Smooth muscle cell (in vitro differentiated cells): ENCODE data around the gene DKC1. TPM values are rescaled to one million over a fixed set of nuclear protein-coding genes. Genes with fewer than 3 reads are reported as not detected.

ENCODE experiments used
- DNase-seq: peaks from one replicate; lab custom pipeline; 2025; ENCODE audit not compliant: unreplicated experiment; lab: John Stamatoyannopoulos, UW
- H2AFZ ChIP-seq: fragments of 200-600 bp; sonication (generic); 2 replicates; pipeline ENCODE4 v1.6.0; 2016; ENCODE audit warnings: antibody characterized with exemption, low read depth, mild to moderate bottlenecking
- H3F3A ChIP-seq: fragments of 200-600 bp; sonication (generic); 2 replicates; pipeline ENCODE4 v1.6.0; 2017; ENCODE audit warnings: antibody characterized with exemption, low read depth
- H3K27ac ChIP-seq: fragments of 200-600 bp; sonication (generic); 2 replicates; pipeline ENCODE4 v1.5.1; 2016; ENCODE audit warnings: low read depth, mild to moderate bottlenecking
- H3K27me3 ChIP-seq: fragments of 200-600 bp; sonication (generic); 2 replicates; pipeline ENCODE4 v1.6.1; 2016; ENCODE audit warnings: low read depth, mild to moderate bottlenecking
- H3K36me3 ChIP-seq: fragments of 200-600 bp; sonication (generic); 2 replicates; pipeline ENCODE4 v1.5.1; 2016; ENCODE audit warnings: low read depth
- H3K4me1 ChIP-seq: fragments of 200-600 bp; sonication (generic); 2 replicates; pipeline ENCODE4 v1.5.1; 2016; ENCODE audit warnings: low read depth
- H3K4me2 ChIP-seq: fragments of 200-600 bp; sonication (generic); 2 replicates; pipeline ENCODE4 v1.6.0; 2016; ENCODE audit warnings: mild to moderate bottlenecking
- H3K4me3 ChIP-seq: fragments of 200-600 bp; sonication (generic); 2 replicates; pipeline ENCODE4 v1.5.1; 2016; ENCODE audit warnings: mild to moderate bottlenecking
- H3K79me2 ChIP-seq: fragments of 200-600 bp; sonication (generic); 2 replicates; pipeline ENCODE4 v1.6.0; 2016; ENCODE audit warnings: low read depth, mild to moderate bottlenecking
- H3K9ac ChIP-seq: fragments of 200-600 bp; sonication (generic); 2 replicates; pipeline ENCODE4 v1.6.0; 2016; ENCODE audit warnings: low read depth
- H3K9me3 ChIP-seq: fragments of 200-600 bp; sonication (generic); replicated peaks from 2 replicates; pipeline ENCODE4 v1.5.1; 2016; ENCODE audit warnings: low read depth
- H4K20me1 ChIP-seq: fragments of 200-600 bp; sonication (generic); 2 replicates; pipeline ENCODE4 v1.6.0; 2016; ENCODE audit warnings: low read depth
- WGBS: methylation state at CpG from one replicate; pipeline ENCODE4 v1.1.7; 2016; ENCODE audit warnings: low lambda C conversion rate; 5-methylcytosine and 5-hydroxymethylcytosine counted together
- polyA plus RNA-seq: library from polyadenylated mRNA; unstranded; fragments of >200 nt; fragmentation: Nextera tagmentation; extraction: Ambion mirVana; gene quantifications from 2 replicates; pipeline ENCODE4 v1.2.1, GENCODE V29; 2016
- total RNA-seq: library from RNA; depleted of rRNA; stranded (reverse); fragments of >200 nt; gene quantifications from 2 replicates; pipeline ENCODE4 v1.2.3, GENCODE V29; 2014
- TF ChIP-seq, protein P1 (sequence below): fragments of 200-600 bp; sonication (generic); IDR thresholded peaks from 2 replicates; pipeline ENCODE4 v1.5.1; 2017; ENCODE audit warnings: borderline replicate concordance, mild to moderate bottlenecking, antibody characterized with exemption; ENCODE audit not compliant: insufficient read depth, poor library complexity, severe bottlenecking

Gene DKC1
- total and polyA plus RNA-seq, 2 experiments from 2014 or later: 18.7 to 35.1 TPM

DNA sequence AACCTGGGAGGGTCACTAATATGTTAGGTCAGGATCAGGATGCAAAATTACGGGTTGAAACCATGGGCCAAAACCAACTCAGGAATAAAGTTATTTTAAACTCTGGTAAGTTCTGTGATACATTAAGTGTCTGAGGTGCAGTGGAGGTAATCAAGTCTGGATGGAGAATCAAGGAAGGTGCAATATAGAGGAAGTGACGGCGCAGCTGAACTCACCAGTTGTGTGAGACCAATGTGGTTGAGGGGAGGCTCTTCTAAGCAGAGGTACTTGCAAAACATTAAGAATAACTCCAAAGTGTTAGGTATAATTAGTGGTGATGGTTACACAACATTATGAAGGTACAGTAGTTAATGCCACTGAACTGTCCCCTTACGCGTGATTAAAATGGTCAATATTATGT, 31.5 kb upstream of the DKC1 start:
- Histone ChIP-seq H3K79me2 (no peaks in the 10 kb centered on the region), H3K4me3 (no peak overlapping the region), H3K9ac (no peak overlapping the region), H3K9me3 (no peaks in the 10 kb centered on the region), H3K4me1 (no peaks in the 10 kb centered on the region), H3K36me3 (no peaks in the 10 kb centered on the region), H3K4me2 (no peak overlapping the region), H3K27me3 (no peaks in the 10 kb centered on the region), H3F3A (no peaks in the 10 kb centered on the region), H4K20me1 (no peaks in the 10 kb centered on the region), H3K27ac (no peak overlapping the region), H2AFZ (no peak overlapping the region)
- TF ChIP-seq, protein P1, sequence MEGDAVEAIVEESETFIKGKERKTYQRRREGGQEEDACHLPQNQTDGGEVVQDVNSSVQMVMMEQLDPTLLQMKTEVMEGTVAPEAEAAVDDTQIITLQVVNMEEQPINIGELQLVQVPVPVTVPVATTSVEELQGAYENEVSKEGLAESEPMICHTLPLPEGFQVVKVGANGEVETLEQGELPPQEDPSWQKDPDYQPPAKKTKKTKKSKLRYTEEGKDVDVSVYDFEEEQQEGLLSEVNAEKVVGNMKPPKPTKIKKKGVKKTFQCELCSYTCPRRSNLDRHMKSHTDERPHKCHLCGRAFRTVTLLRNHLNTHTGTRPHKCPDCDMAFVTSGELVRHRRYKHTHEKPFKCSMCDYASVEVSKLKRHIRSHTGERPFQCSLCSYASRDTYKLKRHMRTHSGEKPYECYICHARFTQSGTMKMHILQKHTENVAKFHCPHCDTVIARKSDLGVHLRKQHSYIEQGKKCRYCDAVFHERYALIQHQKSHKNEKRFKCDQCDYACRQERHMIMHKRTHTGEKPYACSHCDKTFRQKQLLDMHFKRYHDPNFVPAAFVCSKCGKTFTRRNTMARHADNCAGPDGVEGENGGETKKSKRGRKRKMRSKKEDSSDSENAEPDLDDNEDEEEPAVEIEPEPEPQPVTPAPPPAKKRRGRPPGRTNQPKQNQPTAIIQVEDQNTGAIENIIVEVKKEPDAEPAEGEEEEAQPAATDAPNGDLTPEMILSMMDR: no peak
- WGBS: 88% methylated on average over 5 of the region's 5 CpGs
- no peak for DNase-seq

DNA sequence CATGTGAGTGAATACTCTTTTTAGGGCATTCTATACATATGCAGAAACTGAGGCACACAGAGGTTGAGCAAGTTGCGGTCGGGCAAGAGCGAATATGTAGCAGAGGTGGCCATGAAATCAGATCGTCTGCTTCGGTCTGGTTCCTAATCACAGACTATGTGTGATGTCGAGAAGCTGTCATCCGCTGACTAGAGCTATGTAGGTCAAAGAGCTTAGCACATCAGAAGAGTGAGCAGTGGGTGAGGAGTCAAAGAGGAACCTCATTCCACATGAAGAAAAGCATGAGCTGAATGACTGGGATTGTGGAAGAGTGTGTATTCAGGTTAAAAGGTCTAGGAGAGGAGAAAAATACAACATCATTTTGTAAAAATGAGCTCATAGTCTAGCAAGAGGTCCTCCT, 30.8 kb upstream of the DKC1 start:
- H3K79me2 ChIP-seq: no peaks in the 10 kb centered on the region
- TF ChIP-seq, protein P1: no peak
- H3K4me2 ChIP-seq: peak overlapping the region; percentile 46
- DNase-seq: no peak
- H3K4me1 ChIP-seq: no peaks in the 10 kb centered on the region
- H2AFZ ChIP-seq: no peak overlapping the region
- no peaks in the 10 kb centered on the region for H3K9me3 ChIP-seq
- peak overlapping the region; percentile 90 for H3K27ac ChIP-seq
- H3K36me3 ChIP-seq: no peaks in the 10 kb centered on the region
- WGBS: 52% methylated on average over 7 of the region's 7 CpGs
- H4K20me1 ChIP-seq: no peaks in the 10 kb centered on the region
- no peaks in the 10 kb centered on the region for H3F3A ChIP-seq
- no peaks in the 10 kb centered on the region for H3K27me3 ChIP-seq
- no peak overlapping the region for H3K4me3 ChIP-seq
- peak overlapping the region; percentile 30 for H3K9ac ChIP-seq

DNA sequence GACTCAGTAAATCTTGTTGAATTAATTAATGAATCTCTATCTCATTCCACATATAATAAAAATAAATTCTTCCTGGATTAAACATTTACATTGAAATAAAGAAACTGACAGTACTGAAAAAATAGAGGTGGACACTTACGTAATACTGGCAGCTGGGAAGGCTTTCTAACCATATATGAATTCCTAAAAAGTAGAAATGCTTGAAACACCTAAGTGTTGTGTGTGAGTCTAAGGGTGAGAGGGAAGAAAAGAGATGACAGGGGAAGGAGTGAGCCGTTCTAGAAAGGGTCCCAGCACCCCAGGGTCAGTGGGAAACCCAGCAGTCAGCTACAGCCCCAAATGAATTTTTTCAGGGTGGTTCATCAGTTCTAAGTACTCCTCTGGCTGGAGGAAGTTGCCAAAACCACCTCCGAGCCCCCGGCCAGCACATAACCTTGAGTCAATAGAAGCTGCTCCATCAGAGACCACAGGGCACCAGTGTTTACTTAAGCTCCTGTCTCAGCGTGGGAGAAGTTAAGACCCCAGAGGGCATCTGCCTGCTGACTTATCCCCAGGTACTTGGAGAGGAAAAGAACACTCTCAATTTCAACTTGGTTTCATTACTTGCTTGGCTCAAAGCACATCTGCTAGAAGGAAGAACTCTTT, 30.1 kb upstream of the DKC1 start:
- H3K27me3 ChIP-seq: no peaks in the 10 kb centered on the region
- no peak overlapping the region for H2AFZ ChIP-seq
- H3F3A ChIP-seq: no peaks in the 10 kb centered on the region
- TF ChIP-seq, protein P1: no peak
- 57% methylated on average over 5 of the region's 5 CpGs for WGBS
- peak overlapping the region; percentile 46 for H3K4me2 ChIP-seq
- DNase-seq: no peak
- H3K9me3 ChIP-seq: no peaks in the 10 kb centered on the region
- H3K79me2 ChIP-seq: no peaks in the 10 kb centered on the region
- no peaks in the 10 kb centered on the region for H3K36me3 ChIP-seq
- no peaks in the 10 kb centered on the region for H4K20me1 ChIP-seq
- H3K9ac ChIP-seq: peak overlapping the region; percentile 30
- no peak overlapping the region for H3K4me3 ChIP-seq
- no peaks in the 10 kb centered on the region for H3K4me1 ChIP-seq
- H3K27ac ChIP-seq: peak overlapping the region; percentile 90

DNA sequence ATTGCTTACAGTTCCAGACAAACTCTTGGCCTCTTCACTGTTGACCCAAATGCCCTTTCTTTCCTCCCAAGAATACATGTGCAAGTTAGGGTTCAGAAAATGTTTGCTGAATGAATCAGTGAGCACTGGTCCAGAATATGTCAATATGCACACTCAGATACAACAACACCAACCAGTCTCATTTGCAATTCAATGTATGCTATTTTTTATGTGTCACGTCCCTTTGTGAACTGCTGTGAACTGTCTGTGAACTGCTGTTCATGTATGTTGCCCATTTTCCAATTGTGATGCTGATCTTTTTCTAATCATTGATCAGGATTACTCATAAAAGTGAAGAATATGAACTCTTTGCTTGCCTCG, 29.6 kb upstream of the DKC1 start:
- no peak for DNase-seq
- 68% methylated on average over 2 of the region's 2 CpGs for WGBS
- Histone ChIP-seq H3F3A (no peaks in the 10 kb centered on the region), H3K27ac (peak overlapping the region; percentile 90), H3K9ac (no peak overlapping the region), H3K36me3 (no peaks in the 10 kb centered on the region), H3K79me2 (no peaks in the 10 kb centered on the region), H3K4me1 (no peaks in the 10 kb centered on the region), H3K9me3 (no peaks in the 10 kb centered on the region), H2AFZ (no peak overlapping the region), H3K27me3 (no peaks in the 10 kb centered on the region), H3K4me2 (no peak overlapping the region), H4K20me1 (no peaks in the 10 kb centered on the region), H3K4me3 (no peak overlapping the region)
- TF ChIP-seq, protein P1: no peak
